H9 (cell line): Measurements from ENCODE around the gene DAAM2. TPM values are rescaled to one million over a fixed set of nuclear protein-coding genes. Genes with fewer than 3 reads are reported as not detected.

Source experiments
- DNase-seq: peaks from one replicate; pipeline ENCODE4 v3.0.0-alpha.2; 2017
- H2AFZ ChIP-seq: one replicate; pipeline ENCODE4 v1.6.1; 2013; ENCODE audit warnings: mild to moderate bottlenecking, low read length, control low read depth, moderate library complexity
- H2AK5ac ChIP-seq: 2 replicates; pipeline ENCODE4 v1.6.1; 2013; ENCODE audit warnings: low read length, control low read depth, mixed read lengths; ENCODE audit not compliant: insufficient read length
- H2BK120ac ChIP-seq: one replicate; pipeline ENCODE4 v1.6.1; 2013; ENCODE audit warnings: low read depth, mild to moderate bottlenecking, low read length, control low read depth, inconsistent platforms; ENCODE audit not compliant: poor library complexity, severe bottlenecking
- H2BK12ac ChIP-seq: 2 replicates; pipeline ENCODE4 v1.6.1; 2013; ENCODE audit warnings: low read length, control low read depth, mixed read lengths, low read depth; ENCODE audit not compliant: insufficient read length
- H2BK15ac ChIP-seq: 2 replicates; pipeline ENCODE4 v1.6.1; 2013; ENCODE audit warnings: low read depth, low read length, control low read depth
- H2BK20ac ChIP-seq: one replicate; pipeline ENCODE4 v1.6.1; 2013; ENCODE audit warnings: low read depth, mild to moderate bottlenecking, low read length, control low read depth, inconsistent platforms; ENCODE audit not compliant: poor library complexity, severe bottlenecking
- H2BK5ac ChIP-seq: 2 replicates; pipeline ENCODE4 v1.6.1; 2013; ENCODE audit warnings: low read length, control low read depth, mixed read lengths; ENCODE audit not compliant: insufficient read length
- H3K14ac ChIP-seq: 2 replicates; pipeline ENCODE4 v1.6.1; 2013; ENCODE audit warnings: low read length, control low read depth; ENCODE audit not compliant: insufficient read depth
- H3K18ac ChIP-seq: 2 replicates; pipeline ENCODE4 v1.6.1; 2013; ENCODE audit warnings: low read depth, mild to moderate bottlenecking, mixed read lengths, low read length, control low read depth; ENCODE audit not compliant: insufficient read length
- H3K23ac ChIP-seq: 2 replicates; pipeline ENCODE4 v1.6.1; 2013; ENCODE audit warnings: low read length, control low read depth, mixed read lengths, low read depth; ENCODE audit not compliant: insufficient read length
- H3K23me2 ChIP-seq: 2 replicates; pipeline ENCODE4 v1.6.1; 2013; ENCODE audit warnings: low read depth, mild to moderate bottlenecking, mixed read lengths, low read length, control low read depth; ENCODE audit not compliant: insufficient read length, poor library complexity, severe bottlenecking
- H3K27ac ChIP-seq: 2 replicates; pipeline ENCODE4 v1.5.1; 2013; ENCODE audit warnings: low read length, control low read depth, mixed read lengths, low read depth; ENCODE audit not compliant: insufficient read length
- H3K27me3 ChIP-seq: 2 replicates; pipeline ENCODE4 v1.6.1; 2013; ENCODE audit warnings: low read length, control low read depth, inconsistent platforms; ENCODE audit not compliant: insufficient read depth
- H3K4ac ChIP-seq: 2 replicates; pipeline ENCODE4 v1.6.1; 2013; ENCODE audit warnings: low read depth, mild to moderate bottlenecking, control low read depth, inconsistent platforms, low read length, moderate library complexity
- H3K4me1 ChIP-seq: 2 replicates; pipeline ENCODE4 v1.6.1; 2013; ENCODE audit warnings: low read length, control low read depth, inconsistent platforms; ENCODE audit not compliant: insufficient read depth
- H3K4me2 ChIP-seq: 2 replicates; pipeline ENCODE4 v1.6.1; 2013; ENCODE audit warnings: low read length, control low read depth, mixed read lengths; ENCODE audit not compliant: insufficient read length, insufficient read depth
- H3K56ac ChIP-seq: 2 replicates; pipeline ENCODE4 v1.6.1; 2013; ENCODE audit warnings: low read depth, mild to moderate bottlenecking, mixed read lengths, low read length, control low read depth; ENCODE audit not compliant: insufficient read length
- H3K79me1 ChIP-seq: 2 replicates; pipeline ENCODE4 v1.6.1; 2013; ENCODE audit warnings: low read depth, mild to moderate bottlenecking, moderate library complexity, low read length, control low read depth, inconsistent platforms; ENCODE audit not compliant: insufficient read depth, poor library complexity, severe bottlenecking
- H3K79me2 ChIP-seq: 2 replicates; pipeline ENCODE4 v1.6.1; 2013; ENCODE audit warnings: low read length, control low read depth, inconsistent platforms; ENCODE audit not compliant: insufficient read depth
- H3K9ac ChIP-seq: 2 replicates; pipeline ENCODE4 v1.6.1; 2013; ENCODE audit warnings: low read length, control low read depth, mixed read lengths; ENCODE audit not compliant: insufficient read length; ENCODE audit errors: extremely low read depth
- H3K9me3 ChIP-seq: one replicate; pipeline ENCODE4 v1.6.1; 2013; ENCODE audit warnings: low read depth, low read length, inconsistent platforms; ENCODE audit not compliant: control insufficient read depth
- H3T11ph ChIP-seq: one replicate; pipeline ENCODE4 v1.6.1; 2013; ENCODE audit warnings: mild to moderate bottlenecking, low read length, control low read depth, inconsistent platforms
- H4K20me1 ChIP-seq: one replicate; pipeline ENCODE4 v1.6.1; 2013; ENCODE audit not compliant: control insufficient read depth, insufficient read length, insufficient read depth
- H4K5ac ChIP-seq: 2 replicates; pipeline ENCODE4 v1.6.1; 2013; ENCODE audit warnings: low read depth, mild to moderate bottlenecking, mixed read lengths, low read length, control low read depth; ENCODE audit not compliant: insufficient read length
- H4K8ac ChIP-seq: replicated peaks from 2 replicates; pipeline ENCODE4 v1.6.1; 2013; ENCODE audit warnings: low read length, control low read depth, mixed read lengths, low read depth; ENCODE audit not compliant: insufficient read length
- H4K91ac ChIP-seq: 2 replicates; pipeline ENCODE4 v1.6.1; 2013; ENCODE audit warnings: low read depth, mild to moderate bottlenecking, moderate library complexity, mixed read lengths, low read length, control low read depth; ENCODE audit not compliant: insufficient read length
- H3K27ac Mint-ChIP-seq, 3 experiments: 2 replicates in 2 of 3; 3 replicates in 1 of 3; pipeline ENCODE4 v1.8.0; 2020 to 2021; ENCODE audit warnings: mixed read lengths in 3 of 3, mild to moderate bottlenecking in 1 of 3, moderate library complexity in 1 of 3
- H3K27me3 Mint-ChIP-seq: 2 replicates; pipeline ENCODE4 v1.8.0; 2021; ENCODE audit warnings: low read depth, mild to moderate bottlenecking, moderate library complexity, mixed read lengths
- H3K36me3 Mint-ChIP-seq, 3 experiments: 2 replicates in 2 of 3; 3 replicates in 1 of 3; pipeline ENCODE4 v1.8.0; 2020 to 2021; ENCODE audit warnings: low read depth in 3 of 3, mixed read lengths in 3 of 3; ENCODE audit not compliant: insufficient read depth in 1 of 3
- H3K4me1 Mint-ChIP-seq, 2 experiments: 2 replicates each; pipeline ENCODE4 v1.8.0; 2020; ENCODE audit warnings: mixed read lengths in 2 of 2
- H3K4me3 Mint-ChIP-seq, 2 experiments: 2 replicates in 1 of 2; 3 replicates in 1 of 2; pipeline ENCODE4 v1.8.0; 2020 to 2021; ENCODE audit warnings: mild to moderate bottlenecking in 2 of 2, mixed read lengths in 2 of 2, moderate library complexity in 1 of 2
- H3K9me3 Mint-ChIP-seq, 2 experiments: 2 replicates in 1 of 2; 3 replicates in 1 of 2; pipeline ENCODE4 v1.8.0; 2020; ENCODE audit warnings: mild to moderate bottlenecking in 2 of 2, mixed read lengths in 2 of 2, moderate library complexity in 1 of 2
- CTCF ChIP-seq: fragments of 200-600 bp; sonication (generic); conservative IDR thresholded peaks from 3 replicates; pipeline ENCODE4 v1.8.0; 2021; ENCODE audit warnings: antibody characterized with exemption, mild to moderate bottlenecking
- WGBS: extraction: QIAGEN DNeasy Blood & Tissue Kit; methylation state at CpG from one replicate; pipeline ENCODE4 v1.1.7; 2013; ENCODE audit warnings: missing lambda C conversion rate, low lambda C conversion rate, mixed read lengths; ENCODE audit not compliant: insufficient read length; ENCODE audit errors: extremely low coverage; 5-methylcytosine and 5-hydroxymethylcytosine counted together
- total RNA-seq: library from RNA; stranded (reverse); gene quantifications from 2 replicates; pipeline ENCODE4 v1.2.1, GENCODE V29; 2021

DAAM2 gene
- total RNA-seq, 1 experiment from 2014 or later, result 1.1 TPM

GRCh38 chr6:39880594-39880993, 88.4 kb downstream of the DAAM2 start:
- Mint-ChIP-seq H3K36me3 (no peaks in the 10 kb centered on the region), H3K27ac (no peak overlapping the region), H3K4me3 (no peak overlapping the region), H3K27me3 (peaks cover 3% of the 10 kb centered on the region; the same call in 1 of the 2 replicates), H3K9me3 (no peaks in the 10 kb centered on the region; a peak in 1 of 5 replicates), H3K4me1 (peaks cover 0 to 5% of the 10 kb centered on the region in 2 experiments; a peak in 1 of 4 replicates)
- Histone ChIP-seq H3K79me2 (no peaks in the 10 kb centered on the region), H2AFZ (no peak overlapping the region), H4K20me1 (no peaks in the 10 kb centered on the region), H3K27me3 (no peaks in the 10 kb centered on the region), H2AK5ac (no peak overlapping the region), H4K5ac (no peak overlapping the region), H3K4ac (no peak overlapping the region), H3K18ac (no peak overlapping the region), H2BK15ac (no peak overlapping the region), H2BK120ac (no peak overlapping the region), H3K56ac (no peak overlapping the region), H3K23ac (no peak overlapping the region), H3T11ph (no peak overlapping the region), H3K23me2 (no peaks in the 10 kb centered on the region), H2BK12ac (no peak overlapping the region), H2BK20ac (no peak overlapping the region), H3K27ac (no peak overlapping the region), H3K4me1 (no peaks in the 10 kb centered on the region), H3K9me3 (no peaks in the 10 kb centered on the region), H2BK5ac (no peak overlapping the region), H3K14ac (no peak overlapping the region), H4K91ac (no peak overlapping the region), H3K9ac (no peak overlapping the region), H3K79me1 (no peaks in the 10 kb centered on the region), H3K4me2 (no peak overlapping the region), H4K8ac (no peak overlapping the region)
- no peak for DNase-seq
- no CpG with 5 or more reads among the region's 4 CpGs for WGBS
- TF ChIP-seq CTCF, result no peak
